Mesothelial cell of epicardium (in vitro differentiated cells): ENCODE measurements around the gene S100A5. TPM values are rescaled to one million over a fixed set of nuclear protein-coding genes. Genes with fewer than 3 reads are reported as not detected.

Source experiments
- DNase-seq, 2 experiments: peaks; one replicate each; pipeline ENCODE4 v3.0.0; 2021; ENCODE audit warnings: low spot score in 2 of 2; ENCODE audit not compliant: unreplicated experiment in 2 of 2
- H3K27ac Mint-ChIP-seq: 2 replicates; pipeline ENCODE4 v1.8.0; 2021; ENCODE audit warnings: mixed read lengths
- H3K27me3 Mint-ChIP-seq: 2 replicates; pipeline ENCODE4 v1.8.0; 2021; ENCODE audit warnings: low read depth, mixed read lengths
- H3K36me3 Mint-ChIP-seq: 2 replicates; pipeline ENCODE4 v1.8.0; 2021; ENCODE audit warnings: mixed read lengths
- H3K4me1 Mint-ChIP-seq: 2 replicates; pipeline ENCODE4 v1.8.0; 2021; ENCODE audit warnings: mixed read lengths
- H3K4me3 Mint-ChIP-seq: 2 replicates; pipeline ENCODE4 v1.8.0; 2021; ENCODE audit warnings: mild to moderate bottlenecking, moderate library complexity, mixed read lengths
- H3K9me3 Mint-ChIP-seq: 2 replicates; pipeline ENCODE4 v1.8.0; 2021; ENCODE audit warnings: mixed read lengths
- total RNA-seq: library from RNA; stranded (reverse); gene quantifications from 3 replicates; pipeline ENCODE4 v1.2.1, GENCODE V29; 2021
- TF ChIP-seq, protein P1 (sequence below): fragments of 200-600 bp; sonication (generic); IDR thresholded peaks from one replicate; pipeline ENCODE4 v1.5.0; 2021; ENCODE audit warnings: antibody characterized with exemption; ENCODE audit not compliant: unreplicated experiment

The S100A5 gene
- total RNA-seq, 1 donor from 2014 or later, result not detected

DNA sequence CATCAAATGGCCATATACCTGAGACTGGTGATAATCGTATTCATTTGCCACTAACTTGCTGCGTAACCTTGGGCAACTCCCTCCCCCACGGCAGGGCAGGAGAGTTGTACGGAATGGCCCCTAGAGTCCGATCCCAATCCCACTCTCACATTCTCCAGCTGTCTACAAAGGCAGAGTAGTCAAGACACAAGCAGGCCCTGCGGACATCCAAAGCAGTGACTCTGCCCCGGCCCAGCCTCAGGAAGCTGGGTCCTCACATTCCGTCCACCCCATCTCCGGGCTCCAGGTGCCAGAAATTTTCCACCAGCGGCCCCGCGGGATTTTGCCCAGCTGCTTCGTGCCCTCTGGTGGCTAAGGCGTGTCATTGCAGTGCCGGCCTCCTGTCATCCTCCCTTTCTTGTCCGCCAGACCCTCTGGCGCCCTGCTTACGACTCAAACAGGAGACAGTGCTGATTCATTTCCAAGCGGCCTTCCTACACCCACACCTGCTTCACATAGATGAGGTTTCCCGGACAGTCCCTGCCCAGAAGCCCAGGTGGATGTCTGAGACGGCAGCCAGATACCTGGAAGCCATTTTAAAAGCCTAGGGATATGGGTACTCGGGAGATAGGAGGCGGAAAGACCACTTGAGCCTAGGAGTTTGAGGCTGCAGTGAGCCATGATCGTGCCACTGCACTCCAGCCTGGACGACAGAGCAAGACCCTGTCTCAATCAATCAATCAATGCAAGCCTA, 27.8 kb upstream of the S100A5 start:
- no peaks in the 10 kb centered on the region for H3K36me3 Mint-ChIP-seq
- H3K4me1 Mint-ChIP-seq, result peaks cover 50% of the 10 kb centered on the region
- TF ChIP-seq, protein P1, sequence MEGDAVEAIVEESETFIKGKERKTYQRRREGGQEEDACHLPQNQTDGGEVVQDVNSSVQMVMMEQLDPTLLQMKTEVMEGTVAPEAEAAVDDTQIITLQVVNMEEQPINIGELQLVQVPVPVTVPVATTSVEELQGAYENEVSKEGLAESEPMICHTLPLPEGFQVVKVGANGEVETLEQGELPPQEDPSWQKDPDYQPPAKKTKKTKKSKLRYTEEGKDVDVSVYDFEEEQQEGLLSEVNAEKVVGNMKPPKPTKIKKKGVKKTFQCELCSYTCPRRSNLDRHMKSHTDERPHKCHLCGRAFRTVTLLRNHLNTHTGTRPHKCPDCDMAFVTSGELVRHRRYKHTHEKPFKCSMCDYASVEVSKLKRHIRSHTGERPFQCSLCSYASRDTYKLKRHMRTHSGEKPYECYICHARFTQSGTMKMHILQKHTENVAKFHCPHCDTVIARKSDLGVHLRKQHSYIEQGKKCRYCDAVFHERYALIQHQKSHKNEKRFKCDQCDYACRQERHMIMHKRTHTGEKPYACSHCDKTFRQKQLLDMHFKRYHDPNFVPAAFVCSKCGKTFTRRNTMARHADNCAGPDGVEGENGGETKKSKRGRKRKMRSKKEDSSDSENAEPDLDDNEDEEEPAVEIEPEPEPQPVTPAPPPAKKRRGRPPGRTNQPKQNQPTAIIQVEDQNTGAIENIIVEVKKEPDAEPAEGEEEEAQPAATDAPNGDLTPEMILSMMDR, result peak; percentile 99
- peak; percentile 73 to 96 for DNase-seq
- peak overlapping the region; percentile 96 for H3K27ac Mint-ChIP-seq
- H3K9me3 Mint-ChIP-seq, result no peaks in the 10 kb centered on the region
- no peaks in the 10 kb centered on the region for H3K27me3 Mint-ChIP-seq
- peak overlapping the region; percentile 50 for H3K4me3 Mint-ChIP-seq

DNA sequence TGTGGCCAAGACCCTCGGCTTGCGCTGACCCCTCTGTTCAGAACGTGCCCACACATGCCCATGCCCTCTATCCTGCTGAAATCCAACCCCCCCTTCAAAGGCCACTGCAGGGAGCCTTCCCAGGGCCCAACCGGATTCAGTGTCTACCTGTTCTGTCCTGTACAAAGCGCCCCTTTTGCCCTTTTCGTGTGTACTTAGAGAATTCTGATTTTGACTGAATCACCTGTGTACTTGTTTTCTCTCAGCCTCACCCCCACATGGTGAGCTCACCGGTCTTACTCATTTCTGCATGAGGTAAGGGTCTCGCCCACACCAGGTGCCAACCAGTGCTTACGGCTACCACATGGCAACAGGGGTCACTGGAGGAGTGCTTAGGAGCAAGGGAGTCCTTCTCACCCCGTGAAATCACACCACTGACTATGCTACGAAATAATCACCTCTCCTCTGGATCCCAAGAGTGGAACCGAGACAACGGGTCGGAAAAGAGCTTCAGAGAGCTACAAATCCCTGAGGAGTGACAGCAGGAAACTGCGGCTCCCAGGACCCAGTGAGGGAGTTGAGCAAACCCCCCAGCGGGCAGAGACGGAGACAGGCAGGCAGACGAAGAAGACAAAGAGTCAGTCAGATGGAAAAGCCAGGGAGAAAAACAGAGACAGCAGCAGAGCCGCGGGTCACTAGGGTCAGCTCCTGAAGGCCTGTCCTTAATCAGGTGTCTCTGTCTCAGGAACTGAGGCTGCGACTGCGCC, 27.1 kb upstream of the S100A5 start:
- H3K27me3 Mint-ChIP-seq, result no peaks in the 10 kb centered on the region
- H3K27ac Mint-ChIP-seq, result peak overlapping the region; percentile 96
- peaks cover 54% of the 10 kb centered on the region for H3K4me1 Mint-ChIP-seq
- H3K4me3 Mint-ChIP-seq, result peak overlapping the region; percentile 37
- DNase-seq, result no peak
- TF ChIP-seq, protein P1, result no peak
- no peaks in the 10 kb centered on the region for H3K36me3 Mint-ChIP-seq
- H3K9me3 Mint-ChIP-seq, result no peaks in the 10 kb centered on the region

DNA sequence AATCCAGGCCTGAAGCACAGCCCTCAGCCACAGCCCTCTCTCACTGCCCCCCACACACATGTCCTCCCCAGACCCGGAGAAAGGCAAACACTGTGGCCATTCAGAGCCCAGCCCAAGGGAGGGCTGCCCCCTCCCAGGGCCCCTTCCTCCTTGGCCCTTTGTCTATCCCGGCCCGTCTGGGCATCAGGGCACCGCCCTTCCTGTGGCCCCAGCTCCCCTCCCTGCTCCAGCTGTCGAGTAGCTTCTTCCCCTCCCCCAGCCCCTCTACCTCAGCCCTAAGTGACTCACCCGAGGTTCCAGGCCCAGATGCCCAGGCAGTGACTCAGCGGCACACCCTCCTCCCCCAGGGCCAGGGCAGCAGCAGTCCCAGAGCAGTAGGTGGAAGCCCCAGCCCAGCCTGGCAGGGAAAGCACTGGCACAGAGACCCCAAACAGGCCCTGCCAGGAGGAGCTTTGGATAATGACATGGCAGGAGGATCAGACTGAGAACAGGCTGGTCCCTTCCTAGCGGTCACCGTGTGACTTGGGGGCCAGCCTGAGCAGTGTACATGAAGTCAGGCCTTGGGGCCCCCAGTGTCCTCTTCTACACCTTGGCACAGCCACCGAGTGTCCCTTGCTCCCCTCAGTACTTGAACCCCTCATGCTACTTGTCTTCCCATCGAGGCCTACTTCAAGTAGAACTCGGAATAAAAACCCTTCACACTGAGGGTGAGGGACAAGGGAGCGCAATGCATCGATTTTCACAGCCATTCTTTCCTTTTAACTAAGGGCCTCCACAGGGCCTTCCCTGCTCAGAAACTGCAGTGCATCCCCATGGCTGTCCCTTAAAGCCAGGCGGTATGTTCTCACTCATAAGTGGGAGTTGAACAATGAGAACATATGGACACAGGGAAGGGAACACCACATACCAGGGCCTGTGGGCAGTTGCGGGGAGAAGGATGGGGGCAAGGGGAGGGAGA, 26.0 kb upstream of the S100A5 start:
- Mint-ChIP-seq H3K4me1 (peaks cover 53% of the 10 kb centered on the region), H3K36me3 (no peaks in the 10 kb centered on the region), H3K27me3 (no peaks in the 10 kb centered on the region), H3K27ac (peak overlapping the region; percentile 97), H3K4me3 (no peak overlapping the region), H3K9me3 (no peaks in the 10 kb centered on the region)
- DNase-seq, result peak; percentile 43 to 66
- TF ChIP-seq, protein P1, result no peak

DNA sequence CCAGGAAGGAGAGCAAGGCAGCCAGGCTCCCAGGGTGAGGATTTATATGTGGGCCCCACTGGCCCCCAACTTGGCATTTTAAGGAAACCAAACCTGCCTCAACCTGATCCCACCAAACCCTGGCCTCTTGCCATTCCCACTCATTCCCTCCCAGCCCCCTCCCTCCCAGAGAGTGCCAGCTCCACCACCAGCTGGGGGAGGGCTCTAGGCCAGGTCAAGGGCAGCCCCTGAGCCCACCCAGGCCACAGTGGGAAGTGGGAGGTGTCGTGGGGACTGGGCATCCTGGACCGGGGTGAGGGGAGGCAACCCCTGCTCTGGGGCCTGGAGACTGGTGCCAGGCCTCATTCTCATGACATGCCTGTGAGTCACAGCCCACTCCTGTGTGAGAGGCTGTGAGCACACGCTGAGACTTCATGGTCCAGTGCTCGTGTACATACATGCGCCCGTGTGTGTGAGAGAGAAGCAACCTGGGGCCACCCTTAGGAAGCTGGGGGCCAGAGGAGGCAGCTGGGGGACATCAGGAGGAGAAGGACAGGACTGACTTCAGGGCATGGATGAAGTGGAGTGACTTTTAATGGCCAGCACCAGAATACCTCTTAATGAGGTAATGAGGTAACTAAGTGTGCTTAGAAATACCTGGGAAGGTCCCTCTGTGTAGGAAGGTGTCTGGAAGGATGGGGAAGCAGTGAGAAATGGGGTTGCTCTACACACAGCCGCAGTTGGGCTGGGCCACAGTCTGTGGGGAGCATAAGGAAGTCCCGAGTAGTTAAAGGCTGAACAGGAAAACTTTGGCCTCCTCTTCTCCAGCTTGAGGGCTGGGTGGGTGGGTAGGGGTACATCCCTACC, 25.0 kb upstream of the S100A5 start, which contains the start of gene S100A2:
TSS of gene S100A2 (minus strand) at position 316 of the 846 bp plus-strand sequence. CDS start 1,967 bp downstream, outside the sequence.
- H3K27ac Mint-ChIP-seq, result peak within 1 kb of the TSS; percentile 97
- H3K9me3 Mint-ChIP-seq, result no peaks in the 10 kb centered on the region
- no peaks in the 10 kb centered on the region for H3K27me3 Mint-ChIP-seq
- TF ChIP-seq, protein P1, result no peak
- no peaks in the 10 kb centered on the region for H3K36me3 Mint-ChIP-seq
- peaks cover 53% of the 10 kb centered on the region for H3K4me1 Mint-ChIP-seq
- no peak for DNase-seq
- H3K4me3 Mint-ChIP-seq, result no peak within 1 kb of the TSS
